Ecto neural progenitor cell (in vitro differentiated cells): ENCODE data around the gene CLDN20.
A peak's percentile ranks its signal among the peaks of the same experiment; 100 is the strongest.
"Not testable (repeated sequence)": the region's sequence is repeated elsewhere in the genome, so short reads cannot be mapped to it uniquely, and the experiment has no call there.

ENCODE experiments used
- DNase-seq: peaks from one replicate; pipeline ENCODE4 v3.0.0-alpha.2; 2018; ENCODE audit warnings: low spot score

Gene CLDN20

DNA sequence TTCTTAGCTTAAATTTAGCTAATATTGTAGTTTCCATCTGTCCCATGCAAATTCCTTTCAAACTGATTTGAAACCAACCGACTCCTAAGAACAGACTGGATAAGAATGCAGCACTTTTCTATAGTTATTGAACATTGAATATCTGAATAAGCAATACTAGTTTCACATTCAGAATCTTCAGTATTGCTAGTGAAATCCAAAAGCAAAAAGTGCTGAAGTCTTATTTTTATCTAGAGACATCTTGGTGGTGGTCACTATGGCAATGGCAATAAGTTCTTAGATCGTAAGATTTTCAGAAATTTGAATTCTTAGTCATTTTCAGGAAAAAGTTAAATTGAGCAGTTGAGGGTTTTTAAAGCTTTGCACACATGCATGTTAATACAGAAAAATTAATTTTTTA, 47.8 kb downstream of the CLDN20 start:
- no peak for DNase-seq

DNA sequence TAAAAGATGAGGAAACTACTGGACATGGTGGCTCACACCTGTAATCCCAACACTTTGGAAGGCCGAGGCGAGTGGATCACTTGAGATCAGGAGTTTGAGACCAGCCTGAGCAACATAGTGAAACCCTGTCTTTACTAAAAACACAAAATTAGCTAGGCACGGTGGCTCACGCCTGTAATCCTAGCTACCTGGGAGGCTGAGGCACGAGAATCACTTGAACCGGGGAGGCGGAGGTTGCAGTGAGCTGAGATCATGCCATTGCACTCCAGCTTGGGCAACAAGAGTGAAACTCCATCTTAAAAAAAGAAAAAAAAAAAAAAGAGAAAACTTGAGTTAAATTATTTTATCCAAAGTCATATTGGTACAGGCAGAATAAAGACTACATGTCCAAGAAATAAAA, 49.1 kb downstream of the CLDN20 start:
- not testable (repeated sequence) for DNase-seq

DNA sequence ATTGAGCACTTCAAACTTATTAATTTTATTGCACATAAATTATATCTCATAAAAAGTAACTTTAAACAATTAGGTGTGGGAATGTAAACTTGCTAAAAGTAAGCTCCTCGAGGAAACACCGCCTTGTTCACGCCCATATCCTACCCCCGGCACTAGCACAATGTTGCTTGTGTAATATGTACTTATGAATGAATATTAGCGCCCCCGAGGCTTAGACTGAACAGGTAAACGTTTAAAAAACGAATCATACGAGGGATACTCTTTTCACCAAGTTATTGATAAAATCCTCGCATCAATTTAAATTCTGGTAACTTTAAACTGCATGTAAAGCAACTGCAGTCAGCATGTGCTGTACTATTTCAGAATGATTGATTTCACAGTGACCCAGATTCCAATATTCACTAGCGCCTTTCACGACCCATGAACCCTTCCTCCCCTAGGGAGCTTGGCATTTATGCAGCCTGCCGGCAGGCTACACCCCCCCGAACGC, 49.8 kb downstream of the CLDN20 start:
- no peak for DNase-seq

DNA sequence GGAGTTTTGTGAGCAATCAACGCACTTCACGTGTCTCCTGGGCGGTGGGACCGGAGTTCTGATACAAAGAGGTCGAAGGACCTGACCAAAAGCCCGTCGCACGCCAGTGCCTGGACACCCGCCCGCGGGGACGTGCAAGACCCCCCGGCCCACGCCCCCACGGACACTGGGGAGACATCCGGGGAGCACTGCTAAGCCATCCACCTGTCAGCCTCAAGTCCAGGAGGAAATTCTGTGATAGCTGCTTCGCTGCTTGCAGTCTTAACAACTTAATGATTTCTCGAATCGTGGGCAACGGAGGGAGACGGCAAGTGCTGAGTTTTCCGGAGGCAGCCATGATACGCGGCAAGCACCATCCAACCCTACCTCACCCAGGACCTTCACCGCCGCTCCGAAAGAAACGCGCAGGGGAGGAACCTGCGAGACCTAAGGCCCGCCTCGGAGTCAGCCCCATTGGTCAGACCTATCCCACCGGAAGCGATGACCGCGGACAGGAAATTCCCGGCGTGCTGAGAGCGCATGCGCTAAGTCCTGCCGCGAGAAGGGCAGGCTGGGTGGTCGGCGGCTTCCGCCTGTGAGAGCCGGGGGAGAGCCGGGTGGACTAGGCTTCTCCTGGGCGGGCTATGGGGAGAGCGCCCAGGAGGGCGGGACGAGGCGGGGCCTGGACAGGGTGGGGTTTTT, 50.4 kb downstream of the CLDN20 start, which contains the start of gene TFB1M:
TSS of gene TFB1M (minus strand) at position 393 of the 681 bp plus-strand sequence. CDS start at position 337, 56 bp downstream.
- peak; percentile 100 for DNase-seq

DNA sequence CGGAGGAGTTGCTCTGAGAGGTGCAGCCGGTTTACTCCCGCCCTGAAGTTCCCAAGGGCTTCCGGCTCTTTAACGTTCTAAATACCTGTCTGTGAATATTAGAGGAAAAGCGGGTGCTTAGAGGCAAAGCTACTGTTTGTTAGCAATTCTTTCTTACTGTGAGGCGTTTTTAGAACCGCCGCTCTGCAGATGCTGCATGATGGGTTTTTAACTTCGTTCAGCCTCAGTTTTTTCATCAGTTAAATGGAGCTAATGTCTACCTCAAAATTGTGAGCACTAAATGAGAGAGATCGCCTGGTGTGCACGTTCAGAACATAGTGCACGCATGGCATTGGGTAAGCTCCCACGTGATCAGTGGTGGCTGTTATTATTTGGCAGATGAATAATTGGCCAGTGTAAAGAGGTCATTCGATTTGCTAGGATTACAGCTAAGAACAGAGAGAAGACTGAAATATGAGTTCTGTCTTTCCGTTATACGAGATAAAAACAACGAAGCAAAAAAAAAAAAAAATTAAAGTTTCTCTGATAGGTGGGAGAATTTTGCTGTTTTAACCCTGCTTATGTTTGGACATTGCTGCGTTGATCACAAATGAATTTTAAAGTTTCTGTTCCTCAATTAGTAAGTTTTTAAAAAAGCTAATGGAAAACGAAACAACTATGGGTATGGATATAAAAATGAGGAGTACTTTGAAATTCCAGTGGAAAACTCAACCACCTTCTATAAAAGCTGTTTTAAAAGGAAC, 51.1 kb downstream of the CLDN20 start:
- DNase-seq, result no peak

DNA sequence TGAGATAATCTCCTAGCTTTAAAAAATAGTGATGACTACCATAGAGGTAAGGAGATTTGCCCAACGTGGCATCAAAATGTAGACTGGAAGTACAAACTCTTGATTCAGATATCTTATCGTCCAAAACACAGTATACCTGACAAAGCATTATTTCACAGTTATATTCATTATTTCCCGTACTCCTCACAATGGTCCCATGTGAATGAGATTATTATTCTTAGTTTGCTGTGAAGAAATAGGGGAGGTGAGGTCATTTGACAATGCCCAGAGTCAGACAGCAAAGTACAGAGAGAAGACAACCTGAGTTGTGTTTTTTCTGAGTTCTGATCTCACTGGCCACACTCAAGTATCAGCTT, 51.7 kb downstream of the CLDN20 start:
- DNase-seq, result no peak

DNA sequence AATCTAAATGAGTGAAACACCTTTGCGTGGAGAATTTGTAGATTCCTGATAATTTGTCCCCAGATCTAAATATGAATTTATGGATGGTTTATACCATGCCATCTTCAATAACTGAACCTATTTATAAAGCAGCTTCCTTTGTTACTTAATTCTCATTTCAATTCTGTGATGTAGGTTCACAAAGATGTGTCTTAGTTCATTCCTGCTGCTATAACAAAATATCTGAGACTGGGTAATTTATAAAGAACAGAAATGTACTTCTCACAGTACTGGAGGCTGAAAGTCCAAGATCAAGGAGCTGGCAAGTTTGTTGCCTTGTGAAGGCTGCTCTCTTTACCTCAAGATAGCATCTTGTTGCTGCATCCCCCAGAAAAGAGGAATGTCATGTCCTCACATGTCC, 52.6 kb downstream of the CLDN20 start:
- no peak for DNase-seq

DNA sequence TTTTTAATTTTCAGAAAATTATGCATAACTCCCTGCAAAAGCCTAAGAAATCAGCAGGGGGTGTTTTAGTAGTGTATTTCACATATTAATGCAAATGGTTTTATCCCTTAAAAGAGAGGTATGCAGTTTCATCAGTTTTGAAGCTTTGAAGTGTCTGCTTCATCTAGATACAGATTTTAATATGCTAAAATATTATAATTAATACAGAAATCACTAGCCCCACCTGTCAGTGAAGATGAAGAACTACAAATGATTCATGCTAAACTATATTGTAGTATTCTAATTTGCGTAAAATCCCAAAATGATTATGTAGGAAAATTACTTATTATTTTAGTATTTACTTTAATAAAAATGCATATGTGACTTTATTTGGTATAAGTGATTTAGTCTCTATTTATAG, 53.4 kb downstream of the CLDN20 start:
- no peak for DNase-seq

DNA sequence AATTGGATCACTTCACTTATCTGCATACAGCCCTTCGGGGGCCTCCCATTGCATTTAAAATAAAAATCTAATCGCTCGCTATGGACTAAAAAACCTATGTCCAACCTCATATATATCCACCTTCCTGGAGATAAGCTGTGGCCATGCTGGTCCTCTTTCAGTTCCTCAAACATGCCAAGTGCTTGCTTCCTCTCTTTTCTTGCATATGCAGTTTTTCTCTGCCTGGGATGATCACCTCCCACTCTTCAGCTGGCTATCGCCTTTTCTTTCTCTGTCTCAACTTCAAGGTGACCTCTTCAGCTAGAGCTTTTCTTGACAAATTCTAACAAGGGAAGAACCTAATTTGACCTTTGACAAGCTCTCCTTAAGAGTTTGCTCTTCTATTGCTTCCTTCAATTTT, 56.1 kb downstream of the CLDN20 start:
- DNase-seq, result no peak

DNA sequence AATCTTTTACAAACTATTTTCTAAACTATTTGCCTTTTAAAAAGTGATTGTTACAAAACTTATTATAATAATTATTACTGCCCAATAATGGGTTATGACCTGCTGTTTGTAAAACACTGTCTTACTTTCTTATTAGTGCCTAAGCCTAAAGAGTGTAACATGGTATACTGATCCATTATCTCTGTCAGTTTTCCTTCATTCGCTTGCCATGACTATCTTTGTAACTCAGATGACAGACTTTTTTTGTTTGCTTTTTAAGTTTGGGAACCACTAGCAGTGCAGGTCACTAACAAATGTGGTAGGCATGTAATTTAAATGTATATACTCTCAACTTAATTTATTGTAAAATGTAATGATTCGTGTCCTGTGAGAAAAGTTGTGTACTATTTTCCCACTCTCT, 60.4 kb downstream of the CLDN20 start:
- DNase-seq, result no peak

DNA sequence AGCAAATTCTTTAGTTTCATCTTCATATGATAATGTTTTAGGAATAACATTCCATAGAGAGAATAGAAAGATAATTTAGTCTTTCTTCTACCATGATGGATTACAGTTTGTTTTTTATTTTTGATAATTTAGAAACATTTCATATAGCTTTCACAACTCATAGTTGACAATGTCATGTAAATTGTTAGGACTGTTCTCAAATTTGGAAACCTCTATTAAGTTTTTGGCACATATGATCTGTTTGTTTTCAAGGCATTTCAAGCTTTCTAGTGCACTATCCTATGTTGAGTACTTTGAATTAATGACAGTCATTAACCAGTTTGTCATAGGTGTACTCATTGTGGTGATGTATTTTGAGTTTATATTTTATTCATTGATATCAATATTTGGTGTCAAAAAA, 61.2 kb downstream of the CLDN20 start:
- no peak for DNase-seq

DNA sequence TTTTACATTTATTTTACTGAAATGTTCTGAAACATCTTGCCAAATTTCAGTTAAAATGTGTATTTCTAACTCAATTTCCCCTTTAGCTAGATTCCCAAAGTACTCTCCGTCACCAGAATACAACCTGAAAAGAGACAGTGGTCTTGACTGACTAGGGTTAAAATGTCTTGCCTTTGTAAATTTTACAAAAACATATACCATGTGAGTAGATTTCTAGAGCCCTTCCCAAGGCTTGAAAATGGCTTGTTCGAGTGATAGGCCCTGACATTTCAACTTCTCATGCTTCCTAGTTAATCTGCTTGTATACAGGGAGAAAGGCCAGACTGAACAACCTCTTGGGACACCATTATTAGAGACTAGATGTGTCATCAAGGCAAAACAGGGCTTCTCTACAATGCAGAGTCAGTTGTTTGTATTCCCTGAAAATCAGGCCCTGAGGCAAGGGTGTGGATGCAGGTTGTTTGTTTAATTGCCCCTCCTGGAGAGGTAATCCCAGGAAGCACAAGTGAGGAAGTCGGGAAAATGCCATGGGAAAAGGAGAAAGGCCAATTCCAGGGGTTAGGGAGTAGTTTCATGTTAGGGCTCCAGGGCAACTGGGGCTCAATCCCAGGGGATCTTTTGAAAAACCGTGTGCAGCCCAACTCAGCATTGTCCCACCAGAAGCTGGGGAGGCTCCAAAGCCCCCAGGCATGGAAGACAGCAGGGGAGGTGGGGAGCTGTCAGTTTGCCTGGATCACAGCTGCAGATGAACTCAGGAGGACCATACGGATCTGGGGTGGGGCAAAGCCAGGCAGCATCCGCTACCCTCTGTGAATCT, 62.1 kb downstream of the CLDN20 start:
- DNase-seq, result no peak
